Prostate gland (tissue), 2 donors: ENCODE data around the gene DKC1. TPM values are rescaled to one million over a fixed set of nuclear protein-coding genes. Genes with fewer than 3 reads are reported as not detected.
A peak's percentile ranks its signal among the peaks of the same experiment; 100 is the strongest.

ENCODE experiments used
- DNase-seq: peaks from one replicate; pipeline ENCODE4 v3.0.0-alpha.2; 2019; ENCODE audit warnings: low spot score
- H3K27ac ChIP-seq, 2 donors: fragments of 200-600 bp; sonication (generic); 2 replicates each; pipeline ENCODE4 v1.5.1; 2017 to 2019
- H3K27me3 ChIP-seq: fragments of 200-600 bp; sonication (generic); replicated peaks from 2 replicates; pipeline ENCODE4 v1.5.1; 2019; ENCODE audit not compliant: insufficient read depth
- H3K36me3 ChIP-seq, 2 donors: fragments of 200-600 bp; sonication (generic); 1 replicate in 1 of 2; 2 replicates in 1 of 2; pipeline versions ENCODE4 v1.5.1 to v1.8.1; 2017 to 2019
- H3K4me1 ChIP-seq: fragments of 200-600 bp; sonication (generic); replicated peaks from 2 replicates; pipeline ENCODE4 v1.5.1; 2019
- H3K4me3 ChIP-seq, 2 donors: fragments of 200-600 bp; sonication (generic); 2 replicates each; pipeline ENCODE4 v1.5.1; 2017 to 2019
- H3K9me3 ChIP-seq: fragments of 200-600 bp; sonication (generic); 2 replicates; pipeline ENCODE4 v1.5.1; 2017
- CTCF ChIP-seq, 4 experiments: fragments of 200-600 bp in 2 of 4; fragments of 450-650 bp in 2 of 4; sonication (generic) in 2 of 4; IDR thresholded peaks; 1 replicate in 3 of 4; 2 replicates in 1 of 4; pipeline ENCODE4 v1.5.1; 2016 to 2019; ENCODE audit warnings: antibody characterized with exemption in 4 of 4, mild to moderate bottlenecking in 2 of 4, moderate library complexity in 2 of 4
- POLR2A ChIP-seq: fragments of 450-650 bp; IDR thresholded peaks from one replicate; pipeline ENCODE4 v1.6.1; 2016; ENCODE audit warnings: antibody characterized with exemption, mild to moderate bottlenecking
- POLR2AphosphoS5 ChIP-seq: sonication (generic); formaldehyde crosslinking; IDR thresholded peaks from one replicate; pipeline ENCODE4 v1.6.1; 2017; ENCODE audit warnings: antibody characterized with exemption
- WGBS: methylation state at CpG from one replicate; pipeline ENCODE4 v1.1.5; 2018; 5-methylcytosine and 5-hydroxymethylcytosine counted together
- intact Hi-C: fragments of 100-400 bp; cut with DNase I; formaldehyde crosslinking; loops from one replicate; pipeline ENCODE4 v1.14.2; 2022
- total RNA-seq, 2 donors: library from RNA; depleted of rRNA; stranded (reverse); fragments of >200 nt; gene quantifications; one replicate each; pipeline ENCODE4 v1.1.0, GENCODE V29; 2016

DKC1 gene
- total RNA-seq, 2 donors from 2014 or later = 22.6 to 58.2 TPM

GRCh38 chrX:154793084-154793795, 30.6 kb downstream of the DKC1 start:
- 74% methylated on average over 7 of the region's 7 CpGs for WGBS
- Histone ChIP-seq H3K9me3 (no peaks in the 10 kb centered on the region), H3K4me1 (no peaks in the 10 kb centered on the region), H3K27ac (no peak overlapping the region), H3K4me3 (no peak overlapping the region), H3K27me3 (no peaks in the 10 kb centered on the region), H3K36me3 (no peaks in the 10 kb centered on the region)
- TF ChIP-seq POLR2AphosphoS5 = no peak
- TF ChIP-seq POLR2A = no peak
- TF ChIP-seq CTCF (IDR thresholded peaks at IDR 0.05) = no peak
- DNase-seq = no peak
- intact Hi-C loops = no loop called here

- Histone ChIP-seq H3K36me3 (no peaks in the 10 kb centered on the region), H3K9me3 (no peaks in the 10 kb centered on the region), H3K4me1 (peaks cover 4% of the 10 kb centered on the region), H3K27me3 (no peaks in the 10 kb centered on the region), H3K4me3 (no peak overlapping the region), H3K27ac (no peak overlapping the region)
- no peak for DNase-seq
- intact Hi-C loops = no loop called here
- WGBS = 96% methylated on average over 2 of the region's 2 CpGs
- TF ChIP-seq POLR2A = no peak
- TF ChIP-seq POLR2AphosphoS5 = no peak
- no peak for TF ChIP-seq CTCF (IDR thresholded peaks at IDR 0.05)
Observed at GRCh38 chrX:154795016-154795415, 32.4 kb downstream of the DKC1 start.

GRCh38 chrX:154797006-154797405, 34.3 kb downstream of the DKC1 start:
- Histone ChIP-seq H3K36me3 (no peaks in the 10 kb centered on the region), H3K27me3 (no peaks in the 10 kb centered on the region), H3K27ac (no peak overlapping the region), H3K9me3 (no peaks in the 10 kb centered on the region), H3K4me3 (no peak overlapping the region), H3K4me1 (peaks cover 4% of the 10 kb centered on the region)
- intact Hi-C loops = no loop called here
- WGBS = 66% methylated on average over 6 of the region's 6 CpGs
- TF ChIP-seq CTCF (IDR thresholded peaks at IDR 0.05) (no peak), POLR2A (no peak), POLR2AphosphoS5 (no peak)
- no peak for DNase-seq

- H3K27ac ChIP-seq = no peak overlapping the region
- peak; percentile 37 for DNase-seq
- H3K9me3 ChIP-seq = no peaks in the 10 kb centered on the region
- H3K4me1 ChIP-seq = peaks cover 4% of the 10 kb centered on the region
- 29% methylated on average over 8 of the region's 9 CpGs for WGBS
- H3K27me3 ChIP-seq = no peaks in the 10 kb centered on the region
- intact Hi-C loops = no loop called here
- TF ChIP-seq POLR2AphosphoS5 (no peak), POLR2A (no peak), CTCF (IDR thresholded peaks at IDR 0.05) (no peak)
- no peak overlapping the region for H3K4me3 ChIP-seq
- H3K36me3 ChIP-seq = no peaks in the 10 kb centered on the region
Observed at GRCh38 chrX:154799556-154800348, 37.1 kb downstream of the DKC1 start.
